Endometrial microvascular endothelial cells (primary cell): ENCODE data around the gene PALLD. TPM values are rescaled to one million over a fixed set of nuclear protein-coding genes. Genes with fewer than 3 reads are reported as not detected.

Source experiments
- in situ Hi-C: cut with HindIII; loops from 2 replicates; pipeline ENCODE4 v1.10.0; 2017; ENCODE audit warnings: low sequenced_read_pairs, low pct_unique_long_range_greater_than_20kb; ENCODE audit errors: inconsistent ontology term
- total RNA-seq: library from RNA; depleted of rRNA; stranded (reverse); fragments of >200 nt; gene quantifications from one replicate; pipeline ENCODE4 v1.2.3, GENCODE V29; 2015; ENCODE audit errors: inconsistent ontology term

The PALLD gene
- total RNA-seq, 1 donor from 2014 or later, result 82.9 TPM

DNA sequence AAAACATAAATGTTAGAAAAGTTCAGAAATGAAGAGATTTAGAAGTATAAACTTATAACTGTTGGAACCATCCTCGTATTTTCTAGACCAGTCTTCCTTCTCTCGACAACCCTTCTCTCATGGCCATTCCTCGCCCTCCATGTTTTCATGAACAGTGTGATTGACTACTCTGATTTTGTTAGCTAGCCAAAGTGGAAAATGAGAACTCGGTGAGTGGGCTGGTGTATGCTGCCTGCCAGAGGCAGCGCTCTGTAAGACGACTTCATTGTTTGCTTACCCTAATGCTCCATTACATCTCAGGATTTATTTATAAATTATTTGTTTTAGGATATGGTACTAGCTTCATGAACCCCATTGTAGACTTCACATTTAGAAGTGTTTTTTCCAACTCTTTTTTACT lies 360.2 kb downstream of the PALLD start:
- in situ Hi-C loops, result no loop called here

DNA sequence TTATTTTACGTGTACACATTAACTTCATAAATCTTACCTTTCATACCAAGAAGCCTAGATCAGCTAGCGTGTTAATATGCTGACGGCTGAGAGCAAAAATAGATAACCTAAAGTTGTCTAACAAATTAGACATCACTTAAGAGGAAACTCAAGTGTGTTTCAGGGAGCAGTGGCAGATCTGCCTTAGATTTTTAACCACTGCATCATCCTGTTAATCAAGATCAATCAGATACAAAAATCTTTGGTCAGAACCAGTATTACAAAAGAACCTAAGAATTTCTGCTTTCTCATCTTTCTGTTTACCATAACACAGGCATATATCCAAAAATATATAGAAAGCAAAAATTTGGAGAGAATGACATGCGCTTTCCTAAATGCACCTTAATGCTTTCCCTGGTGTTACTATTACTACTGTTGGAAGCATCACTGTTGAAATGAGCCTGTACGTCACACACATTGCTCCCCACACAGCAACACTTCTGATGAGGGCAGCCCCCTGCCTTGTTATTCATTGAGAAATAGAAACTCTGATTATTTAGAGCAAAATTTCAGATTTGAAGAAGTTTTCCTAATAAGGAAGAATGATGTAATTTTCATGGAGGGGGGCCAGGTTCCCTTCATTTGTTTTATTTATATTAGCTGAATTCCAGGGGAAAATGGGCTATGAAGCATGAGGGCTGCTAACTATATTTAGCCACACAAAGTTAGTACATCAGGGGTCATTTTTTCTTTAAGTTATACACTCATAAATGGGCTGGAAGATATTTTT lies 360.9 kb downstream of the PALLD start:
- in situ Hi-C loops, result no loop called here

DNA sequence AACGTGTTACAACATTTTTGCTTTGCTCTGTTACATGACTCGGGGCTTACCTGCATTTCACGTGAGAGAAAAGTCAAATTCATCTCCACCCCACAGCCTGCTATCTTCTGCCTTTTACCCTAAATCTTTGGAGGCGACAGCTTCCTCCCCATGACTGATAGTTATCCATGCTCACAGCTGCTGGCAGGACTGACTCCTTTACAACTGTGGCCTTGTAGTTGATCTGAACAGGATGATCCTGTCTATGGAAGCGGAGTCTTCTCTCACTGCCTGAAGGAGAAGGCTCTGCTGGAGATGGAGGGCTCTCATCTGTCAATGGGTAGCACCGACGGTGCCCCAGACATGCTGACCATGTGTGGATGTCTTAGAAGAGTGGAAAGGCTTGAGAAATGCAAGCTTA lies 362.2 kb downstream of the PALLD start:
- in situ Hi-C loops, result no loop called here

DNA sequence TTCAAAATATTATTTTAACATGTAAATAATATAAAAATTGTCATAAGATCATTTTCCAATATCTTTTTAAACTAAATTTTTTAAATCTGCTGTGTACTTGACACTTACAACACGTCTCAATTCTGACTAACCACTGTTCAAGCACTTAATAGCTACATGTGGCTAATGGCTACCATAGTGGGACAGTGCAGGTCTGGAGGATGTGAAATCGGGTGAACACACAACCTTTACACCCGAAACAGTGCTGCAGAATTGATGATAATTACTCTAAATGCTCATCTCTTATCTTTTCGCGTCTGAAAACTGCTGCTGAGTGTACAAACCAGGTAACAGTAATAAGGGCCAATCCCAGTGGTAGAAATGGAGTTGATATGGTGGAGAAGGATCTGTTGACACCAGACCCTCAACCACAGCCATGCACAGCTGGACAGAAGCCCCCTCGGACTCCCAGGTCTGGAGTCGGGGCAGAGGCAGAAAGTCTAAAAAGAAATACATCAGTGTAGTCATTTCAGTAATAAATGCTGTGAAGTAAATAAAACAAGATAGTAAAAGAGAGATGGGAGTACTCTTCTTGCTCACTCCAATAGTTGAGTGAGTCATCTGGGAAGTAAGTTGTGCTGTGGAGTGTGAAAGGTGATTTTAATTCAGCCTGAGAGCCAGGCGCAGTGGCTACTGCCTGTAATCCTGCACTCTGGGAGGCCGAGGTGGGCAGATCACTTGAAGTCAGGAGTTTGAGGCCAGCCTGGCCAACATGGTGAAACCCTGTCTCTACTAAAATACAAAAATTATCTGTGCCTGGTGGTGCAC lies 363.2 kb downstream of the PALLD start:
- in situ Hi-C loops, result no loop called here

DNA sequence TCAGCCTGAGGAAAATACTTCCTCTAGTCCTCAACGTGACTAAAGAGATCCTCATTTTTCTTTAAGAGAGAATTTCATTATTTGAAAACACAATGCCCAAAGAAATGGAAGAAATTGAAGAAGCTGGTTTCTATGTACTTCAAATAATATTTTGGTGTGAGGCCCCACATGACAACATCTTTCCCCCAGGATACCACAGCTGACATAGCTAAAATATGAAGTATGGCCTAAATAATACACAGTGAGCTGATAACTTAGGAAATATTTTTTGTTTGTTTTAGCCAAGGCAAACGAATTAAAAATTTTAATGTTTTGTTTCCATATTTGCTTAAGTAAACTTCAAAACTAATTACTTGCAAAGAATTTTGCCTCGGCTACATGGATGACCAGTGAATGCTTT lies 364.0 kb downstream of the PALLD start:
- in situ Hi-C loops, result no loop called here

DNA sequence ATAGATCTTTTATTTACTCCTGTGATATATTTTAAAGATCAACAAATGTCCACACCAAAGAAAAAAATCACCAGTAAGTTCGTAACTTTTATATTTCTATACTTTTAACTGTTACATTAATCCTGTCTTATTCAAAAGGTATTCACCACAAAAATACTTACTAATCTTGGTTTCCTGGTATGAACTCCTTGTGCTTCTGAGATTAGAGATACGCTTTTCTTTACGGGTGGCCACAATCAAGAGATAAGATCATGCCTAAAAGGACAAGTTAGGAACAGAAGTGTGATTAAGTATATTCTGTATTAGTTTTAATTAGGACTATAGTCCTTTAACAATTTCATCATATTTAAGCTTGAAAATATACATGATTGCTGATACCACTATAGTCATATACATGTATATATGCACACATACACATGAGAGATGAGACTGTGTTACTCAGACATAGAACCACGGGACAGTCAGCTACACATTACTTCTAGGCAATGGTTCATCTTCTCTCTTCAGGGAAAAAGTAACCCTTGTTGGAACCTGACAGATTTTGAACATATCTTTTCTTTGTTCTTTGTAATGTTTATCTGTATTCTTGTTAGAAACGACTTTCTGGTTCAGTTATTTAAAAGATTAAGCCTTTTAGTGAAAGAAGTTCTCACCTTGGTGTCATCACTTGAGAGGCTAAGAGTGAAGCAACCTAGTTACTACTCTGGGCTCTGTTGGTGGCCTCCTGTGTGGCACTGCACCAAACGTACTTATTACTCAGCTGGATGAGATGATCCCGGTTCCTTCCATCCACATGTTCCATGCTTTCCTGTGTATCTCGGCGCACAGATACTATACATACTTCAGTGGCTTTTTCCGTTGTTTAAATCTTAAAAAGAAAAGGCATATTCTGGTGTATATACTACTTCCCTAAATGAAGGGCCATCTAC lies 367.1 kb downstream of the PALLD start:
- in situ Hi-C loops, result no loop called here

DNA sequence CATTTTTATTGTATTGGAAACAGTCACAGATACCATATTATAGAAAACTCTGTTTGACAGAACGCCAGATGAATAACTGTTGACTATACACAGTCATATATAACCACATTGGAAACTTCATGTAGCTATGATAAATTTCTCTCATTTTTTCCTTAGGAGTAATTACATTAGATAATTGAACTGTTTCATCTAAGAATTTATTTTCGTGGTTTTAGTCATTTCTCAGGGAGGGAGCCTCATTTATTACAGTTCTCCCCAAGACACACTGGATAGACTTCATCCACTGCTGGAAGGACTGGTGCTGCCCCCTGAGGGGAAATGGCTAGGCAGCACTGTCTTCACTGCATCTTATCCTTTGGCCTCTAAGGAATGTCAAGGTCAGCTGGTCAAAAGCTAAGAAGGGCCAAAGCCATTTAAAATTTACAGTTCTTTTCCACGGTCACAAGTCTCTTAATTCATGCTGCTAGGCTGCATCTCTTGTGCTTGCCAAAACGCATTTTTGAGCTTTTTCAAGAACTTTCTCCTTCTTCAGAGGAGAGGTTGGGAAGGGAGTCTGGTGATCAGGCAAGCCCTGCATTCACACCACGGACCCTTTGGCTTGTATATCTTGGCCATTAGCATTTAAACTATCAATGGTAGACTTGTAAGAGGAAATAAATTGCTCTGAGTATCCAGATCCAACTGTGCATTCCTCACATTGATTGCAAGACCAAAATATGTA lies 368.1 kb downstream of the PALLD start:
- in situ Hi-C loops, result no loop called here

DNA sequence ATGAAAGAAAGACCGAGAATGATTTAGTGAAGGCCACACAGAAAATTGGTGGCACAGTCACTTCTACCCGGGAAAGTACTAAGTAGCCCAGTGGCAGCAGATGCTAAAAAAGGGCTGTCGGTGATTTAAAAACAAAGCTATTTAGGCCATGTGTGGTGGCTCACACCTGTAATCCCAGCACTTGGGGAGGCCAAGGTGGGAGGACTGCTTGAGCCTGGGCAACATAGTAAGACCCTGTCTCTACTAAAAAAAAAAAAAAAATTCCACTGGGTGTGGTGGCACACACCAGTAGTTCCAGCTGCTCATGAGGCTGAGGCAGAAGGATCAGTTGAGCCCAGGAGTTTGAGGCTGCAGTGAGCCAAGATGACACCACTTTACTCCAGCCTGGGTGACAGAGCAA lies 369.0 kb downstream of the PALLD start:
- in situ Hi-C loops, result no loop called here

DNA sequence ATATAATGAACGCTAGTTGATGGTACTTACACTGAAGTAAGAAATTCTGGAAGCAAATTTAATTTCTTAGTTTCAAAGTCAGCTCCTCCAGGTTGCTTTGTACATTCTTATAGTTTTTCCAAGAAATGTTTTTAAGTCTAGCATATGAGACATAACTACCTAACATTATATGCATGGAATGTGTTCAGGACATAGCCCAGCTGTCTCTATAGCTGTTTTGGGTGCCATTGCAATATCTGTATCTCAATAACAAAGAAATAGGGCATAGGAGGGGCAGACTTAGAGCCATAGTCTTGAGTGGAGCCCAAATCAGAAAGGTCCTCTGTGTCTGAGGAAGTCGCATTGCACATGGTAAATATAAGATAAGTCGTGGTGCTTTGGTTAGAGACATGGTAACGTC lies 369.8 kb downstream of the PALLD start:
- in situ Hi-C loops, result no loop called here

DNA sequence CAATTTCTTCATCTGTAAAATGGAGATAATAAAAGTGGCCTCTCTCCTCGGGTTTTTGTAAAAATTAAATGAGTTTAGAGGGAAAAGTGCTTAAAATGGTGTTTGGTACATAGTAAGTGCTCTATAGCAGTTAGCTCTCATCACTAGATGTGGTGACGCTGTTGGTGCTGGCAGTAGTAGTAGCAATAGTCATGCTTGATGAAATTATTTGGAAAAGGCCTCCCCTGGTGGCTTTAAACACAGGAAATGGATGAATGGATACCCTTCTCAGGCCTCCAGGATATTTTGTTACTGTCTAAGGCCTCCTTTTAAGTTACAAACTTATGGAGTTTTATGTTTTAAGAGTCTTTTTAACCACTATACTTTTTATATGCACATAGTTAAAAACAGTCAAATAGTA lies 370.3 kb downstream of the PALLD start:
- in situ Hi-C loops, result no loop called here

DNA sequence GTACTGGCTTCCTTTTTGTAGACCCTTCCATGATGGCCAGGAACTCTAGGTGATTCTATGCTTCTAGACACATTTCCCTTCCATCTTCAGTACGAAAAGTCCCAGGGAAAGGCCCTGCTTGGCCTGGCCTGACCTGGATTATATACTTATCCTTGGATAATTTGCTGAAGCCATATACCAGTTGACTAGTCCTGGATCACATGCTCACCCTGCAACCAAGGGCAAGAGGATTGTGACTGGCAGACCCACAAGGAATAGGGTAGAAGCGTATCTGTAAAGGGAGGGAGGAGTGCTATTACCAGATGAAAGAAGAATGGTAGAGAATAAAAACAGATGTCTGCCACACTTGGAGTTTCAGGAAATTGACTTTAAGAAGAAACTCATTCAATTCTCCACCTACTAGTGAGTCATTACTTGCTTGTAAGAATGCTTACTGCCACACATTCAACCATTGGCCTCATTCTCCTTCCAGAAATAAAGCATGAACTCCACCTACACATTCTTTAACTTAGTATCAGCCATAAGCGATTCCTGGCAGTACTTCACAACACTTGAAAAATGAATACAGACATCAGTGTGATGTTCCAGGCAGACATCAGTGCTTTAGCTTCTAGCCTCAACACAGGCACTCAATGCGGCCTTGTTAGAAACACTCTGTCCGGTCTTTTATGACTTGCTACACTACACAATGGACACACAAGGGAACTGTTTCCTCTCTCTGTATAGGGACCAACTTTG lies 371.4 kb downstream of the PALLD start:
- in situ Hi-C loops, result no loop called here

DNA sequence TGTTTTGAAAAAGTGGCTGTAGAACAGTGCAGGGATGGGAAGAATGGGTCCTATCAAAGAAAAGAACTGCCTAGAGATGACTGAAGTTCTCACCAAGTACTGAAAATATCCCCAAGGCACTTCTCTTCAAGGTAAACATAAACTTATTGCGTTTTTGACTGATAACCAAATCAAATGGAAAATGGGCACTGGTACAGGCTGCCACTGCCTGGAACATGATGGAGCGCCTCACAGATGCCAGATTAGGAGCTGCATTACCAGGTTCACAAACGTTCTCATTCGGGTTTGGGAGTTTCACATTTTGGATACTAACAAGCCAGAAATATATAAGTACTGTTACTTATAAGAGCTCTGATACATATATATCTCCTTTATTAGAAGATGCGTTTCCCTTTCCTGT lies 371.9 kb downstream of the PALLD start:
- in situ Hi-C loops, result no loop called here

DNA sequence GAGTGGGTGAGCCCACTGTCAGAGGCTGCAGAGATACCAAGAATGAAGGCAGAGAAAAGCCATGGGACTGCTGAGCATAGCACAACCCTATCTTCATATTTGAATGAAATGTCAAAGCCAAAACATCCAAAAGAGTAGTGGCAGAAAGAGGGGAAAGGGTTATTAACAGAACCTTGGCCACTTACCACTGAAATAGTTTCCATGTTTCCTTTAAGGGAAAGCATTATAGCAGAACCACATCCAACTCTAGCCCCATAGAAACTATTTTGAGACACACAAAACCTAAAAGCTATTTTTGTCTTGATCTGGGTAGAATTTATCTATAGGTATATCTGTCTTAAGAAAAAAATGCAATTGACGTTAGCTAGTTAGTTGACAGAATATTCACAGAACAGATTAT lies 373.2 kb downstream of the PALLD start:
- in situ Hi-C loops, result no loop called here

DNA sequence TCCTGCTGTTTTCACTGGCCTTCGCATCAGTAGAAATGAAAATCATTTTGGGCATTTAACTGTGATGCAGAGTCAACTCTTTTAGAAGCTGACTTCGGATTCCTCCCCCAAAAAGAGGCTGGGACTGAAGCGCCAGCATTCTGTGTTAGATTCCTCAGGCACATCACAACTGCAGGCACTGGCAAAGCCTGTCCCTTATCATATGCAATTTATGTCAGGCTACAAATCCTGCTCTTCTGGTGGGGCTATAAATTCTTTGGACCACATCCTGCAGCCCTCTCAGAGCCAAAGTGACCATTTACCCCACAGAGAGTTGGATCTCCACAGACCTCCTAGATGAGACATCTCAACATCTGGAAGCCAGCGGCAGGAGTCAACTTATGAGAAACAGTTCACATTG lies 374.8 kb downstream of the PALLD start:
- in situ Hi-C loops, result no loop called here

DNA sequence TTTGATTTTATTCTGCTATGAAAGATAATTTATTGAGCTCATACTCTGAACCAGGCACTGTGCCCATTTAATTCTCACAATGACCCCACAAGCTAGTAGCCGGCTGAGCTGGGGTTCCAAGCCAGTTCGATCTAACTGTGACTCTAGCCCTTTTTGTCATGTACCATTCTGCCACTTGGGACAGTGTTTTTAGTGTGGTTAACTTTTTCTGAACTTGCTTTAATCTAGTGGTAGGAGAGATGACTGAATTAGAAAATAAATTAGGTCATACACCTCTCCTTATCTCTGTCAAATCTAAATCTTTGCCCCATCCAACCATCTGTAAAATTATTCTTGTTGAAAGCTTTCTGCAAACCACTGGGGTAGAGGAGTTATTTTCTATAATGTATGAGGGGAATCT lies 377.2 kb downstream of the PALLD start:
- in situ Hi-C loops, result no loop called here

DNA sequence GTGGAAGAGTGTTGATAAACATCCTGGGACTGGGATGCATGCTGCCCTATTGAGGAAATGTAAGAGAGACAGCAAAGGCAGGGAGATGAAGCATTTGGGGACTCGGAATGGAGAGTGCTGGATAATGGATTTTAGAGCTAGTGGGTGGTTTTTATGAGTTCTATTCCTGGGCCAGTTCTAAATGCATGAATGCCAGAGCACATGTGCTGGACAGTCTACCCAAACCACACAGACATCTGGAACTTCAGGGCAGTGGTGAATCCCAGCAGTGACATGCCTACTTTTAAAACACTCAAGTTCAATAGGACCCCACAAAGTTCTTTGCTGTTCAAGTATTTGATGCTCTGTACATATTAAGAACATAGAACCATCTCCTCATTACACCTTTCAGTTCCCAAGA lies 379.3 kb downstream of the PALLD start:
- in situ Hi-C loops, result no loop called here

DNA sequence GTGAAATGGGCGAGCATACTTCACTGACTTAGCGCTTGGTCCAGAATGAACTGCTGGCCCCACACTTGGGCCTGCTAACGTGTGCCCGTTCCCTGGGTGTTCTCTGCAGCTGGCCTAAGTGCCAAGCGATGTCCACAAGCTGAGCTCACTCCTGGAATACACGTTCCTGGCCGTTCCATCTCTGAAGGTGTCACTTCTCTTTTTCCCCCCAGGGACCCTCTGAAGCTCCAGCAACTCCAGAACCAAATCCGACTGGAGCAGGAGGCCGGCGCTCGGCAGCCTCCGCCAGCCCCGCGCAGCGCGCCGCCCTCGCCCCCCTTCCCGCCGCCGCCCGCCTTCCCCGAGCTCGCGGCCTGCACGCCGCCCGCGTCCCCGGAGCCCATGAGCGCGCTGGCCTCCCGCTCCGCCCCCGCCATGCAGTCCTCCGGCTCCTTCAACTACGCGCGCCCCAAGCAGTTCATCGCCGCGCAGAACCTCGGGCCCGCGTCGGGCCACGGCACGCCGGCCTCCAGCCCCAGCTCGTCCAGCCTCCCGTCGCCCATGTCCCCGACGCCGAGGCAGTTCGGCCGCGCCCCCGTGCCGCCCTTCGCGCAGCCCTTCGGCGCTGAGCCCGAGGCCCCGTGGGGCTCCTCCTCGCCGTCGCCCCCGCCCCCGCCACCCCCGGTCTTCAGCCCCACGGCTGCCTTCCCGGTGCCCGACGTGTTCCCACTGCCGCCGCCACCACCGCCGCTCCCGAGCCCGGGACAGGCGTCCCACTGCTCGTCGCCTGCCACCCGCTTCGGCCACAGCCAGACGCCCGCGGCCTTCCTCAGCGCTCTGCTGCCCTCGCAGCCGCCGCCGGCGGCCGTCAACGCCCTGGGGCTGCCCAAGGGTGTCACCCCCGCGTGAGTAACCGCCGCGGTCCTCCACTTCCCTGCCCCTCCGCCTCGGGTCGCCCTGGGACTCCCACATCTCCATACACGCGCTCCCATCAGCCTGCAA lies 380.9 kb downstream of the PALLD start:
- in situ Hi-C loops, result no loop called here
